HL-60 (cell line): ENCODE measurements around the gene SLC23A2.

Experiments used
- CTCF ChIP-seq: IDR thresholded peaks from one replicate; pipeline ENCODE4 v1.5.1; 2011; ENCODE audit warnings: low read length, control low read depth, inconsistent platforms; ENCODE audit not compliant: insufficient read depth
- GABPA ChIP-seq: IDR thresholded peaks from 2 replicates; pipeline ENCODE4 v1.6.1; 2012; ENCODE audit warnings: low read depth
- POLR2AphosphoS5 ChIP-seq: IDR thresholded peaks from 2 replicates; pipeline ENCODE4 v1.6.1; 2012; ENCODE audit warnings: low read depth
- TF ChIP-seq, protein P1 (sequence below): IDR thresholded peaks from 2 replicates; pipeline ENCODE4 v1.6.1; 2012; ENCODE audit warnings: low read depth; ENCODE audit not compliant: insufficient replicate concordance

GRCh38 chr20:4861961-4862360, 139.3 kb downstream of the SLC23A2 start:
- TF ChIP-seq POLR2AphosphoS5 (no peak), CTCF (no peak), GABPA (no peak)
- TF ChIP-seq, protein P1, sequence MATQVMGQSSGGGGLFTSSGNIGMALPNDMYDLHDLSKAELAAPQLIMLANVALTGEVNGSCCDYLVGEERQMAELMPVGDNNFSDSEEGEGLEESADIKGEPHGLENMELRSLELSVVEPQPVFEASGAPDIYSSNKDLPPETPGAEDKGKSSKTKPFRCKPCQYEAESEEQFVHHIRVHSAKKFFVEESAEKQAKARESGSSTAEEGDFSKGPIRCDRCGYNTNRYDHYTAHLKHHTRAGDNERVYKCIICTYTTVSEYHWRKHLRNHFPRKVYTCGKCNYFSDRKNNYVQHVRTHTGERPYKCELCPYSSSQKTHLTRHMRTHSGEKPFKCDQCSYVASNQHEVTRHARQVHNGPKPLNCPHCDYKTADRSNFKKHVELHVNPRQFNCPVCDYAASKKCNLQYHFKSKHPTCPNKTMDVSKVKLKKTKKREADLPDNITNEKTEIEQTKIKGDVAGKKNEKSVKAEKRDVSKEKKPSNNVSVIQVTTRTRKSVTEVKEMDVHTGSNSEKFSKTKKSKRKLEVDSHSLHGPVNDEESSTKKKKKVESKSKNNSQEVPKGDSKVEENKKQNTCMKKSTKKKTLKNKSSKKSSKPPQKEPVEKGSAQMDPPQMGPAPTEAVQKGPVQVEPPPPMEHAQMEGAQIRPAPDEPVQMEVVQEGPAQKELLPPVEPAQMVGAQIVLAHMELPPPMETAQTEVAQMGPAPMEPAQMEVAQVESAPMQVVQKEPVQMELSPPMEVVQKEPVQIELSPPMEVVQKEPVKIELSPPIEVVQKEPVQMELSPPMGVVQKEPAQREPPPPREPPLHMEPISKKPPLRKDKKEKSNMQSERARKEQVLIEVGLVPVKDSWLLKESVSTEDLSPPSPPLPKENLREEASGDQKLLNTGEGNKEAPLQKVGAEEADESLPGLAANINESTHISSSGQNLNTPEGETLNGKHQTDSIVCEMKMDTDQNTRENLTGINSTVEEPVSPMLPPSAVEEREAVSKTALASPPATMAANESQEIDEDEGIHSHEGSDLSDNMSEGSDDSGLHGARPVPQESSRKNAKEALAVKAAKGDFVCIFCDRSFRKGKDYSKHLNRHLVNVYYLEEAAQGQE, result peak; percentile 60
